A673 (cell line): Measurements from ENCODE around the gene TPX2.

Experiments
- CTCF ChIP-seq: fragments of 300-800, 200-600 bp; sonication (generic); conservative IDR thresholded peaks from 2 replicates; pipeline ENCODE4 v1.5.1; 2017; ENCODE audit warnings: low read depth, mild to moderate bottlenecking, antibody characterized with exemption, low read length, moderate library complexity, mixed read lengths
- EZH2 ChIP-seq: fragments of 200-600 bp; sonication (generic); IDR thresholded peaks from 2 replicates; pipeline ENCODE4 v1.6.1; 2017; ENCODE audit warnings: borderline replicate concordance, low read depth, mild to moderate bottlenecking, mixed read lengths, antibody characterized with exemption, low read length; ENCODE audit not compliant: poor library complexity, severe bottlenecking

GRCh38 chr20:31843288-31843687 is 104.2 kb downstream of the TPX2 start:
- TF ChIP-seq EZH2 (no peak), CTCF (no peak)
